IMR-90 (cell line): ENCODE data around the gene BAHD1. TPM values are rescaled to one million over a fixed set of nuclear protein-coding genes. Genes with fewer than 3 reads are reported as not detected.

Experiments
- ATAC-seq: fragments of 200-7000 bp; cut with Tn5 transposase; 2 replicates; pipeline ENCODE4 v1.9.1; 2020; ENCODE audit warnings: low read depth, mild to moderate bottlenecking, moderate library complexity
- BruUV-seq: library from RNA; stranded (reverse); fragments of 400-500 nt; replicated peaks from 2 replicates; lab custom pipeline; 2021; lab: Mats Ljungman, UMichigan
- CTCF ChIA-PET: fragments of 300-600 bp; formaldehyde crosslinking; extraction: SDS; loops from one replicate; lab custom pipeline; 2021; ENCODE audit warnings: antibody characterized with exemption; lab: Yijun Ruan, JAX
- POLR2A ChIA-PET: fragments of 300-600 bp; sonication (Branson Sonifier 250); formaldehyde crosslinking; loops from one replicate; lab custom pipeline; 2022; ENCODE audit warnings: antibody characterized with exemption; ENCODE audit not compliant: unreplicated experiment; lab: Charles Lee
- DNase-seq: peaks from one replicate; pipeline ENCODE4 v3.0.0; 2013
- H2AFZ ChIP-seq: replicated peaks from 2 replicates; pipeline ENCODE3; 2013; ENCODE audit warnings: low read length, mild to moderate bottlenecking; ENCODE audit not compliant: poor library complexity
- H2AK5ac ChIP-seq: 2 replicates; pipeline ENCODE4 v1.6.1; 2013; ENCODE audit warnings: low read depth, low read length, inconsistent platforms
- H2AK9ac ChIP-seq: replicated peaks from 2 replicates; pipeline ENCODE3; 2013; ENCODE audit warnings: mild to moderate bottlenecking, low read depth, low read length, moderate library complexity; ENCODE audit not compliant: poor library complexity
- H2BK120ac ChIP-seq: 2 replicates; pipeline ENCODE4 v1.6.1; 2013; ENCODE audit warnings: low read depth, low read length, inconsistent platforms
- H2BK15ac ChIP-seq: 3 replicates; pipeline ENCODE4 v1.6.1; 2013; ENCODE audit warnings: low read depth, low read length, inconsistent platforms
- H2BK20ac ChIP-seq: 2 replicates; pipeline ENCODE4 v1.6.1; 2013; ENCODE audit warnings: low read depth, mild to moderate bottlenecking, inconsistent platforms, low read length, moderate library complexity
- H2BK5ac ChIP-seq: 2 replicates; pipeline ENCODE4 v1.6.1; 2013; ENCODE audit warnings: mild to moderate bottlenecking, low read depth, low read length, inconsistent platforms; ENCODE audit not compliant: poor library complexity, severe bottlenecking
- H3K14ac ChIP-seq: replicated peaks from 2 replicates; pipeline ENCODE4 v1.6.1; 2013; ENCODE audit warnings: low read depth, low read length, inconsistent platforms
- H3K18ac ChIP-seq: 2 replicates; pipeline ENCODE4 v1.6.1; 2013; ENCODE audit warnings: low read depth, low read length, control low read depth
- H3K23ac ChIP-seq: 2 replicates; pipeline ENCODE4 v1.6.1; 2013; ENCODE audit warnings: low read depth, low read length, inconsistent platforms
- H3K27ac ChIP-seq: 2 replicates; pipeline ENCODE4 v1.5.1; 2013; ENCODE audit warnings: mild to moderate bottlenecking, control low read depth, low read length; ENCODE audit not compliant: insufficient read depth
- H3K27me3 ChIP-seq: 2 replicates; pipeline ENCODE4 v1.6.1; 2013; ENCODE audit warnings: low read length; ENCODE audit not compliant: control insufficient read depth, insufficient read depth
- H3K36me3 ChIP-seq: 2 replicates; pipeline ENCODE4 v1.6.1; 2013; ENCODE audit warnings: low read length, mixed read lengths; ENCODE audit not compliant: control insufficient read depth, insufficient read depth
- H3K4ac ChIP-seq: 2 replicates; pipeline ENCODE4 v1.6.1; 2013; ENCODE audit warnings: low read depth, low read length, inconsistent platforms
- H3K4me1 ChIP-seq: 2 replicates; pipeline ENCODE4 v1.6.1; 2013; ENCODE audit warnings: low read length, mixed read lengths; ENCODE audit not compliant: control insufficient read depth, insufficient read depth
- H3K4me2 ChIP-seq: 2 replicates; pipeline ENCODE4 v1.6.1; 2013; ENCODE audit warnings: low read depth, mild to moderate bottlenecking, control low read depth, low read length, moderate library complexity
- H3K4me3 ChIP-seq: 2 replicates; pipeline ENCODE4 v1.5.1; 2013; ENCODE audit warnings: low read depth, mild to moderate bottlenecking, control low read depth, low read length, moderate library complexity; ENCODE audit not compliant: insufficient read depth
- H3K56ac ChIP-seq: 2 replicates; pipeline ENCODE4 v1.6.1; 2013; ENCODE audit warnings: low read length, inconsistent platforms; ENCODE audit not compliant: insufficient read depth; ENCODE audit errors: extremely low read depth
- H3K79me1 ChIP-seq, 2 experiments: 2 replicates each; pipeline ENCODE4 v1.6.1; 2013; ENCODE audit warnings: low read length in 2 of 2, inconsistent platforms in 1 of 2, low read depth in 1 of 2
- H3K9ac ChIP-seq: 2 replicates; pipeline ENCODE4 v1.6.1; 2013; ENCODE audit warnings: low read depth, low read length, control low read depth
- H3K9me1 ChIP-seq: 2 replicates; pipeline ENCODE4 v1.6.1; 2013; ENCODE audit warnings: low read length, inconsistent platforms; ENCODE audit not compliant: insufficient read depth
- H3K9me3 ChIP-seq: 2 replicates; pipeline ENCODE4 v1.6.1; 2013; ENCODE audit warnings: low read length; ENCODE audit not compliant: control insufficient read depth, insufficient read depth
- H4K20me1 ChIP-seq: 2 replicates; pipeline ENCODE4 v1.6.1; 2013; ENCODE audit warnings: low read length, inconsistent platforms; ENCODE audit not compliant: insufficient read depth
- H4K5ac ChIP-seq: 2 replicates; pipeline ENCODE4 v1.6.1; 2013; ENCODE audit warnings: mild to moderate bottlenecking, low read depth, low read length, control low read depth
- H4K8ac ChIP-seq, 2 experiments: 2 replicates each; pipeline ENCODE4 v1.6.1; 2013; ENCODE audit warnings: low read depth in 2 of 2, low read length in 2 of 2, control low read depth in 1 of 2, inconsistent platforms in 1 of 2
- H4K91ac ChIP-seq: 2 replicates; pipeline ENCODE4 v1.6.1; 2013; ENCODE audit warnings: low read depth, low read length, inconsistent platforms; ENCODE audit not compliant: insufficient read depth
- BHLHE40 ChIP-seq: fragments of 150-350 bp; IDR thresholded peaks from 2 replicates; pipeline ENCODE4 v1.6.1; 2016; ENCODE audit warnings: mild to moderate bottlenecking, low read depth, low read length
- ELK1 ChIP-seq: fragments of 150-350 bp; IDR thresholded peaks from 2 replicates; pipeline ENCODE4 v1.6.1; 2016; ENCODE audit warnings: low read depth, mild to moderate bottlenecking, low read length, moderate library complexity, borderline replicate concordance
- RCOR1 ChIP-seq: IDR thresholded peaks from 2 replicates; pipeline ENCODE4 v1.6.1; 2012; ENCODE audit warnings: mild to moderate bottlenecking, low read length, improper control_type of control experiment; ENCODE audit not compliant: insufficient replicate concordance
- WGBS, 2 experiments: methylation state at CpG; one replicate each; pipeline versions ENCODE4 v1.1.5 to v1.1.7; 2013; ENCODE audit warnings: missing lambda C conversion rate in 2 of 2; ENCODE audit not compliant: insufficient read length in 1 of 2; ENCODE audit errors: extremely low coverage in 2 of 2; 5-methylcytosine and 5-hydroxymethylcytosine counted together
- dilution Hi-C: fragments of 300-500 bp; cut with HindIII; formaldehyde crosslinking; loops from one replicate; pipeline ENCODE4 v1.14.3; 2018; ENCODE audit warnings: low sequenced_read_pairs; ENCODE audit not compliant: unreplicated experiment
- in situ Hi-C: fragments of 300-500 bp; cut with MboI; formaldehyde crosslinking; loops from 3 replicates; pipeline ENCODE4 v1.14.3; 2019; ENCODE audit warnings: low sequenced_read_pairs, inconsistent platforms, mixed read lengths
- intact Hi-C: fragments of 100-400 bp; cut with micrococcal nuclease; formaldehyde crosslinking; loops from 2 replicates; pipeline ENCODE4 v1.10.0; 2022
- polyA plus RNA-seq, 3 experiments: library from polyadenylated mRNA; depleted of rRNA; stranded (reverse); fragments of >200 nt; gene quantifications; 2 replicates each; pipeline ENCODE4 v1.2.3, GENCODE V29; 2012; ENCODE audit warnings: low replicate concordance in 1 of 3
- total RNA-seq: library from RNA; depleted of rRNA; stranded (reverse); fragments of >200 nt; gene quantifications from 2 replicates; pipeline ENCODE4 v1.2.3, GENCODE V29; 2012

Gene BAHD1
- total and polyA plus RNA-seq, 2 of the 4 experiments (the other 2 are of a cell fraction), result 3.0 to 8.7 TPM

DNA sequence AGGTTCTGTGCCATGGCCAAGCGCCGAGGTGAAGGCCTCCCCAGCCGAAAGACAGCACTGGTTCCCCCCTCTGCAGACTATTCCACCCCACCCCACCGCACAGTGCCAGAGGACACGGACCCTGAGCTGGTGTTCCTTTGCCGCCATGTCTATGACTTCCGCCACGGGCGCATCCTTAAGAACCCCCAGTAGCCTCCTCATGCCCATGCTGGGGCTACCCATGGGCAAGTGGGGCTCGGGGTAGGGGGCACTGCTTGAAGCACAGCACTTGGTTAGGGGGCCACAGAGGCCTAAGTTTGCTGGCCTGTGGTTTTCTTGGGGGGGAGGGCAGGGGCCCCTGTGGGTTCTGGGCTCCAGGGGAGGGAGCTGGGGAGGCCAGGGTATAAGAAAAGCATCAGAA, 25.2 kb downstream of the BAHD1 start:
- Histone ChIP-seq H3K9ac (no peak overlapping the region), H2BK120ac (no peak overlapping the region), H2BK20ac (no peak overlapping the region), H3K27ac (no peak overlapping the region), H3K56ac (no peak overlapping the region), H3K4ac (no peak overlapping the region), H2BK15ac (no peak overlapping the region), H3K4me3 (no peak overlapping the region), H3K79me1 (peaks cover under 1 to 18% of the 10 kb centered on the region in 2 experiments; a peak in 1 of 4 replicates), H2BK5ac (no peak overlapping the region), H2AK9ac (no peak overlapping the region), H3K14ac (no peak overlapping the region), H3K4me1 (peaks cover 6% of the 10 kb centered on the region), H3K4me2 (no peak overlapping the region), H3K23ac (no peak overlapping the region), H2AFZ (peak overlapping the region; percentile 5), H3K27me3 (no peaks in the 10 kb centered on the region), H3K18ac (no peak overlapping the region), H3K9me1 (peaks cover 6% of the 10 kb centered on the region), H3K9me3 (no peaks in the 10 kb centered on the region), H2AK5ac (no peak overlapping the region), H4K5ac (no peak overlapping the region), H4K8ac (no peak overlapping the region), H4K91ac (no peak overlapping the region), H3K36me3 (peaks cover 43% of the 10 kb centered on the region), H4K20me1 (peaks cover 20% of the 10 kb centered on the region; the same call in 1 of the 2 replicates)
- in situ Hi-C loops, result no loop called here
- POLR2A ChIA-PET, result interaction anchor here (0.6 kb wide), 1 partner anchor 374 kb away, joined by 18 read pairs; no protein-coding TSS in a partner anchor
- ATAC-seq (no peak), DNase-seq (no peak)
- no TSS peak for BruUV-seq
- CTCF ChIA-PET, result no interaction called here
- intact Hi-C loops, result no loop called here
- TF ChIP-seq BHLHE40 (no peak), ELK1 (no peak), RCOR1 (no peak)
- dilution Hi-C loops, result no loop called here
- WGBS, 2 experiments, result no CpG with 5 or more reads among the region's 10 CpGs
